ENCODE results near the gene PBX1. TPM values are rescaled to one million over a fixed set of nuclear protein-coding genes. Genes with fewer than 3 reads are reported as not detected.

Gene PBX1
- total RNA-seq, 1 donor from 2014 or later = 87.2 TPM

DNA sequence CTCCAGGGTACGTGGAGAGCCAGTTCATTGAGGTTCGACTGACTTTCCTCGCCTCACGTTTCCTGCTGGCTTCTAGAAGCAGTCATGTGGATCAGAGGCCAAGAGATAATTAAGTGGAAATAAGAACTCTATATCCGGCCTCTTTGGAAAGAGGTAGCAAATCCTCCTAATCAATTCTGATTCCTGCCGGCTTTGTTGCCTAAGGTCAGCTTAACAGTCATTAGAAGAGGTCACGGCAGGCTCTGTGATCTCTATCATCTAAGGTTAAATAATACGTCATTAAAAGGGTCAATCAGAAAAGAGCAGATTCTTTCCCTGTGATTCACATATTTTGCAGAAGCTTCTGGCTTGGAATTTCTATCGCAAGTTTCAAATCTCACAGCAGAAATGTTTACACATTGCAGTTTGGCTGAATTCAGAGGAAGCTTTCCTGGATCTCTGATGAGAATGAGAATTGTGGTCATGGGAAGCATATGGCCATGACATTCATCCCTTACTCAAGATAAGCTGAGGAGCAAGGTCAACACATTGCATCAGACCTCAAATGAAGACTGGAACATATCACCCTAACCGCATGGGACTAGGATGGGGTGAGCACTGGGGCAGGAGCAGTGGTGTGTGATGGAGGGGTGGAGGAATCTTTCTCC, 189.4 kb downstream of the PBX1 start:
- no peak for DNase-seq (ENCODE audit: low spot score)

DNA sequence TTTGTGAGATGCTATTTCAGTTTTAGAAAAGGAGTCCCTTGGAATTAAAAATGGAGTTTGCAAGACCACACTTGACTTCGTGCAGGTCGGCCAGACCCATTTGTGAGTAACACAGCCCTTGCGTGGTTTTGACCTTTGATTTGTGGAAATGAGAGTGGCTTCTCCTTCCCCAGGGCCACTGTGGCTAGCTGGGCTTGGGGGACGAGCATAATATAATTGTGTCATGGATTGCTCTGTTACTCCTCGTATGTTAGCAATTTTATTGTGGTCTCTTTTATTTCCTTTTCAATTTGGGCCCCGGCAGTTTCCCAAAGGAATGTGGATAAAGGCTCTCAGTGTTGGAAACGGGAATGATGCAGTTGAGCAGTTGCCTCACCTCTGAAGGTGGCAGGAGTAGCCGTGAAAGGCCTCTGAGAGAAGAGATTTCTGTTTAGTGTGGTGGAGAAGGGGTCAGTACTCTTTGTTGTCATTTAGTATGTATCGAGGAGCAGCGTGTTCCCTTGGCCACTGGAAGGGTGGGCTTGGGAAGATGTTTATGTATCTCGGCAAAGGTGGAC, 194.6 kb downstream of the PBX1 start:
- DNase-seq (ENCODE audit: low spot score) = no peak

DNA sequence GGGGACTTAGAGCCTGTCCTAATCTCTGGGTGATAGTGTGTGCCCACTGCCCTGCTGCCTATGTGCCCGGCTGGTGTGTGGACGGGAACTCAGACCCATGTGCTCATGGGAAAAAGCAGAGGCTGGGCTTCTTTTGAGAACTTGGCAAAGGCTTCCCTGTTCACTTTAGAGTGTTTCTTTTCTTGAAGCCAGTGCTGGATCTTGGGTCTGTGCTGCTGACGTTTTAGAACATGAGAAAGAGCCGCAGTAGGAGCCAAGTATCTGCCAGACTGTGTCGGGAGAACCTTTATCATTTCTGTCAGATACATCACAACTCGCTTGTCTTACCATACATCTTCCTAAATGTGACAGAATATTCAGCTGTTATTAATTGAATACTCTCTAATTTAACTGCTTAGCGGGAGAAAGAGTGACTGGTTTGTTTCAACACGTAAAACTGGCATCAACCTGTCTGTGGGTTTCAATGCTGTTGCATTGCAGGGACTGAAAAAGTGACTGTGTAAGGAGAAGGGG, 195.2 kb downstream of the PBX1 start:
- no peak for DNase-seq (ENCODE audit: low spot score)

DNA sequence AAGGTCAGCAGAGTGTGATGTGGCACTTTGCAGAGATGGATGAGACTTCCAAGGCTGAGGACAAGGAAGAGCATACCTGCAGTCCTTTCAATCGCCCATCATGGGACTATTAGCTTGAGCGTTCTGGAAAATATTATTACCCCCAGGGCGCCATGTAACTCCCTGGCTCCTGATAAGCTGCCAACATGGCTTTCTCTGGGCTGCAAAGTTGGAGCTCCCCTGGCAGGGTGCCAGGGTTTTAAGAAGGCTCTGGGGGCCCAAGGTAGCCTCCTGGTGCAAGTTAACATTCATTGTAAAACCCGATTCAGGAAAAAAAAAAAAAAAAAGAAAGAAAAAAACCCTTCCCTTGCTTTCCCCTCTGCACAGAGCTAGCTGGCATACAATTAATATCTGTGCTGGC, 196.7 kb downstream of the PBX1 start:
- no peak for DNase-seq (ENCODE audit: low spot score)

DNA sequence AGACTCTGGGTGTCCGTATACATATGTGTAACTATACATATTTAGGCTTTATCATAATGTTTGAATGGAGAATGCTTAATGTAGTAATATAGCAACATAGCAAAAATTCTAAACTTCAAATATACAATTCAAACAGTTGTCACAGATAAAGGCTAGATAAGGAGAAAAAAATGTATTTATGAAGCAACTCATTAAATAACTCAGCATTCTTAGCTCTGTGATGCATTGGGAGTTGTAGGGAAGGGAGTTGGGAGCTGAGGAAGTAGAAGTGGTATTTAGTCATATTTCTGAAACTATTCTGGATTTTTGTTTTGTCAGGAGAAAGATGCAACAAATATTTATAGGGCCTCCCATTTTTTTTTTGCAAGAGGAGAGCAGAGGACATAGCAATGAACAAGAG, 197.8 kb downstream of the PBX1 start:
- DNase-seq (ENCODE audit: low spot score) = no peak

DNA sequence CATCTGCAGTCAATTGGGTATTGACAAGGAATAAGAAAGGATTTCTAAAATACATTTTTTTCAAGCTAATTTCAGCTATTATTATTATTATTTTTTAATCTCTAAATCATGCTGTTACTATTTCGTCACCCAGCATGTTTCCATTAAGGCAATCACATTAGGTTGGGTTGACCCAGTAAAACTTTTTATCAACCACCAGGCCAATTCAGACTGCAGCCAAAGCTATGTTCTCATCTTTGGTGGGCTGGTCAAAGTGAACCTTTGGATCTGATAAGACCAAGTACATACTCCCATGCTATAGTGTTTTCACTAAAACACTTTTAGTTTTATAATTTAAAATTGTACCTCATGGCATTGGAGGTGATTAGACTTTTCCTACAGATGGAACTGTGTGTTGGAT, 198.6 kb downstream of the PBX1 start:
- no peak for DNase-seq (ENCODE audit: low spot score)

DNA sequence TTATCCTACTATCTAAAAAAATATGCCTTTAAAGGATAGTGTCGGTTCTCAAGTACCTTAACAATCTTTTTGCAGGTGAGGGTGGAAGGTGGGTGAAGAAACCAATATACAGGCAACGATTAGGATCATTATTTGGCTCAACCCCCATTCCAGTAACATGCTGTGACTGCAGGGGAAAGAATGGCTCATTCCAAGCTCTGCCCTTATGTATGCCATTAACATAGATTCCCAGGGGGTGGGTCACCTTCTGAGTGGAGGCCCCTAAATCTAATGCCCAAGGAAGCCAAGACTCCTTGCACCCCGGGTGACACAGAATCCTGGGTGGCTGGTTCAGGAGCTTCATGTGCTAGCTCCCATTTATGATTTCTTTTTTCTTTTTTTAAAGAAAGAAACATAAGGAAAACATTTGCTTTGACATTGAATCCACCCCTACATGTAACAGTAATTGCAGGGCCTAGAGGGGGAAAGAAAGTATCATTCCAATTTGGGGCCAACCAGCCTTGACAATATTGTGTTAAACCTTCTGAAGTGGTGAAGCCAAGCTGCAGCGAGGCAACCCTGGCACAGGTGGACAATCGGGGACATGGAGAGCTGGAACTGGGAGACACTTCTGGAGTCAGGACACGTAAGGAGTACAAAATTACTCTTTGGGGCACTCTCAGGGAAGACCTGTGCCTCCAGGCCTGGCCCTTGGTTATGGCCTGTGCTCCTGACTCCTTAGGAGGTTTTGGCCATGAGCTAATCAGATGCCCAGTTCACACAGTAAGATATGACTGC, 200.3 kb downstream of the PBX1 start:
- DNase-seq (ENCODE audit: low spot score) = no peak

DNA sequence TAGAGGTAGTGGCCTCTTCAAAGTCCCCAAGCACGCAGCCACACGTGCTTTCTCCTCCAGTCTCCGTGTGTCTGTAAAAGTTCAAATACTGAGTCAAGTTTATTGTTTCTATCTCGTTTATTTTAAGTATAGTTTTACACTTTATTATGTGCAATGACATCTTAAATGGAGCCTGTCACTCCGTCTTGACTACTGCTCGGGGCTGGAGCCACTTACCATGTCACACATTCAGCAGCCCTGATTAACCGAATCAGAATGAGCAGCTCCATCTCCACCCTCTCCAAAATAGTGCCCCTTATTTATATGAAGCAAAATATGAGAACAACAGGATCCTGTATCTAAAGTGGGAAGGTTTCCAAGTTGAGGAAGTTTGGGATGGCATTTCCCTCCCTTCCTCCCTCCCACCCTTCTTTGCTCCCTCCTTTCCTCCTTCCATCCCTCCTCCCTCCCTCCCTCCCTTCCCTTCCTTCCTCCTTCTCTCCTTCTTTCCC, 201.0 kb downstream of the PBX1 start:
- no peak for DNase-seq (ENCODE audit: low spot score)

DNA sequence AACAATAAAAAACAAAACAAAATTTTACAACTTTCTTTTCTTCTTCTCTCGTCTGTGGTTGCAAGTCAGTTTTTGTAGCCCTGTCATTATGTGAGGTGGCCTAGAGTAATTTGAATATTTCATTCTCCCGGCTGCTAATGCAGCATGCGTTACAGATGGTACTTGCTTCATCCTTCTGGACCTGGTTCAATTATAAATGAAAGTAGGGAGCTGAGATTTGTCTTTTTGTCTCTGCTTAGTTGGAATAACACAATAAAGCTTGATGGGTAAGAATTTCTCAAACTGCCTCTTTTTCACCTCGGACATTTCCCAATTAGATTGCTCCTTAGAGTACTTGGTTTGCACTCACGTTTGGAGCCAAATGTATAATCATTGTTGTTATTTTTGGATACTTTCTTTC, 201.6 kb downstream of the PBX1 start:
- DNase-seq (ENCODE audit: low spot score) = no peak

DNA sequence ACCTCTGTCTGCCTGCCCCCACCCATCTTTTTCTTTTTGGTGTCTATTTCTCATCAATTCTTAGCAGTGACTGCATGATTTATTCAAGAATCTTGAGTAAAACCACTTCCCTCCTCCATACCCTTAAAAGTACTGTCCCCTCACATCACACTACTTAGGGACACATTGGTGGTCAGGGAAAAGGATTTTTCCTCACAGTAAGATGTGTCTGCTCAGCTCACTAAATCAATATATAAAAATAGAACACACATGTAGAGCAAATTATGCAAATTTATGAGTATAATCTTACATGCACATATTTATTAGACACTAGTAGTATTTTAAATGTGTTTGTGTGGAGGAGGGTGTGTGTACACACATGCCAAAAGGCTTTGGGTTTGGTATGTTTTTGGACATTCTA, 202.0 kb downstream of the PBX1 start:
- no peak for DNase-seq (ENCODE audit: low spot score)

DNA sequence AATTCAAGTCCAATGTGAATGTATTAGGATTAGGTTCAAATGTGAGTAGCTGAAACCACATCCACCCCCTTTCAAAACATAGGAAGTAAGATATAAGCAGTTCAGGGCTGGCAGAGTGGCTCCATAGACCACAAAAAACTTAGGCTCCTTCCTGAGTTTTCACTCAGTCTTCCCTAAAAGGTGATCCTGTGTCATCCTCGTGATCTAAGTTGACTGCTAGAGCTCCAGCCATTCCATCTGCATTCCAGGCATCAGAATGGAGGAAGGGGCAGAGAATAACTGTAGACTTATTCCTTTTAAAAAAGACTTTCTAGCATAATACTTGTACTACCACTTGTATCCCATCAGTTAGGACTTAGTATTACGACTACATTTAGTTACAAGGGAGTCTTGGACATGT, 204.1 kb downstream of the PBX1 start:
- no peak for DNase-seq (ENCODE audit: low spot score)

DNA sequence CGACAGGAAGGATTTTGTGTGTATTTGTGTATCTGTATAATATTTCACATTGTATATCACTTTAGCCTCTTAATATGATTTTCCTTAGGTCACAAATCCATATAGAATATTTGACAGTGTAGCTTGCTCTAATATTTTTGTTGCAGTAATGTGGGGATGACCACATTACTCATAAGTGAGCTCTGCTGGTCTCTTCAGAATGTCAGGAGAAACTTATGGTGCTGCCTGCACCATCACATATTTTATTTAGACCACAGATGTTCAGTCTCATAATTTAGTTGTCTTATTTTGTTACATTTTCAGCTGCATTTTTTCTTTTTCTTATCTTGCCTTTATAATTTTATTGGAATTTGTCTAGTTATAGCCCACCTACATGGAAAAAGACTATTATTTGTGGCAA, 205.3 kb downstream of the PBX1 start:
- no peak for DNase-seq (ENCODE audit: low spot score)

DNA sequence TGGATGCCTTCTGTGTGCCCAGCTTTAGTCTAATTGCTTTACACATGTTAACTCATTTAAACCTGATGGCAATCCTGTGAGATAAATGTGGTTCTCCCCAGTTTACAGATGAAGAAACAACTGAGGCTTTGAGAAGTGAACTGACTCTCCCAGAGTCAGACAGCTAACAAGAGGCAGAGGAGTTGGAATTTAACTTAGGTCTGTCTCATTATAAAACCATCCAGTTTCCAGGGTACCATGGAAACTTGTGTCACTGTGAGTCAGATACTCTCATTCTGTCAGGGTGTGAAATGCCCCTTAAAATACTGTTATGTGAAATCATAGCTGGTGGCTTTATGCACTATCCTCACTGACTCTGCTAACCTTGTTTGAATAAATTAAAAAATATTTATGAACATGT, 206.6 kb downstream of the PBX1 start:
- no peak for DNase-seq (ENCODE audit: low spot score)

DNA sequence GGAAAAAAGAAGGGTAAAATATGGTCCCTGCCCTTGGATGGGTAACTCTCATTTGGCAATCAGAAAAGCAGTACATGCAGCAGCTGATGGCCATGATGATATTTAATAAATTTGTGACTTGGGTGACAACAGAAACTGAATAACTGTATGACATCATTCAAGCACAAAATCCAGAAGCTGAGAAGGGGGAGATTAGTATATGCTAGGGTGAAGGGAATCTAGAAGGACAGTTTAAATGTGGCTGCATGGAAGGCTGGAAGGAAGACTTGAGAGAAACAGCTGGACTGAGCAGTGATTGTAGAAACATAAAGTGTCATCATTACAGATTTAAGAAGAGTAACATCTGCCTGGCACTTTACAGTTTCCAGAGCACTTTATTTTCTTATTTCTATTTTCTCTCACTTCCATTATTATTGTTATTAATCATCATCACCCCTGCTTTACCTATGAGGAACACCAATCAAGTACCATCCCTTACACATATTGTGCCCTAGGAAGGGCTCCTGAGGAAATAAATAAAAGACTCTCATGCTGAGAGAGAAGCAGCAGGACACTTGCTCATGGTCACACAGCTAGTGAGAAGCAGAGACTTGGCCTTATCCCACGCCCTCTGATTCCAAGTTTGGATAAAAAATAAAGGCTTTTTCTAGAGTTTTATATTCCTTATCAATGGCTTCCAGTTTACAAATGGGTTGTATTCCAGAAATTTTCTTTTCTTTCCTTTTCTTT, 207.2 kb downstream of the PBX1 start:
- DNase-seq (ENCODE audit: low spot score) = no peak

DNA sequence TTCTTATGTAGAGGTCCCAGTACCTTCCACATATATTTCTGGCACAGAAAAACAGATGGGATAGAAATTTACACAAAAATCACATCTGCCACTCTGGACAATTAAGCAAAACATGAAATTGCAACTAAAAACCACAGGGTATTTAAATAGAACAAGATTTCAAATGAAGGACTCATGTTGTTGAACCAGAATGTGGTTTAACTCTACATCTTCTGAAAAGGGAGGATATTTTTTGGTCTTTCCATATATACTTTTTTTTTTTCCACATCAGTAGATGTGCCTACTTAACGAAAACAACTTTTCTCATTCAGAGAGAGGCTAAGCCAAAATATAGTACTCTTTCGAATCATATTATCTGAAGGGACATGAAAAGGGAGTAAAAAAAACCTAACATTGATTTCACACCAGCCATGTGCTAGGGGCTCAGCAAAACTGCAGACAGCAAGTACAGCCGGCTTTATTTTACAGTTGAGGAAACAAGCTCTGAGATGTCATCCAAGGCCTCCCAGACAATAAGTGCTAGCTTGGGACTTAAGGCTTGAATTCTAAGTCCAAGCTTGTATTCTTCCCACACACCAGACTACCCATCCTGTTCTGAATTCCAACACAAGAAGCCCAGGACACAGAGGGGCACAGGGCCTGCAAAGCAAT, 208.9 kb downstream of the PBX1 start:
- no peak for DNase-seq (ENCODE audit: low spot score)

DNA sequence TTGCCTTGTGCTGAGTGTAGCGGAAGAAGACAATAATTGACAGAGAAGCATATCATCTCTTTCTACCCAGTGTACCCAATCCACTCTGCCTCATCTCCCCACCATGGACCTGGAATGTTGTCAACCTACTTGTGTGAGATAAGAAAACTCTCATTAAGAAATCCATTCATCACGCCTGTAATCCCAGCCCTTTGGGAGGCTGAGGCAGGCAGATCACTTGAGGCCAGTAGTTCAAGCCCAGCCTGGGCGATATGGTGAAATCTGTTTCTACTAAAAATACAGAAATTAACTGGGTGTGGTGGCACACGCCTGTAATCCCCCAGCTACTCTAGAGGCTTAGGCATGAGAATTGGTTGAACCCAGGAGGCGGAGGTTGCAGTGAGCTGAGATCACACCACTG, 209.6 kb downstream of the PBX1 start:
- DNase-seq (ENCODE audit: low spot score) = no peak

DNA sequence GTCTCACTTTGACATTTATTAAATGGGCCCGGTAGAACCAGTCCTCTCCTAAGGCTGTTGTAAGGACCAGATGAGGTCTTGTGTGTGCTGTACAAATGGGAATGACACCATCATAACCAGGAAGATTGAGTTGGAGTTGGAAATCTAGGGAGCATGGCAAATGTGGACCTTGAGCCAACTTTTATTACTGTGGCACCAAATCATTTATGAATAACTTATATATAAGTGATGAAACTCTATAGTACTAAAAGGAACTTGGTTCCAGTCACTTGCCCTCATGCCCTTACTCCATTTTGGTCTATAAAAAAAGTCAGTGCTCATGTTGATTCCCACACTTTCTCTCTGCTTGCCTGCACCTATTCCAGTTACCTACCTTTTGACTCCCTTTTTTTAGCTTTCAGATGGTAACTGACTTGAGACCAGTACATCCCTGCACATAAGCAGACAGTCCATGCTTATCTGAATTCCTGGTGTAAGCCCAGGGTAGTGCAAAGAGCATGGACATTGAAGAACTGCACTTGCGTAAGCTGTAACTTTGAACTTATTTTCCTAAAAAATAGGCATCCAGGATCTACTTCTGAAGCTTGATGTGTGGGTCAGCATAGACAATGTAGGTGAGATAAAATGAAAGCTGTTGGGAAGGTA, 210.6 kb downstream of the PBX1 start:
- no peak for DNase-seq (ENCODE audit: low spot score)

DNA sequence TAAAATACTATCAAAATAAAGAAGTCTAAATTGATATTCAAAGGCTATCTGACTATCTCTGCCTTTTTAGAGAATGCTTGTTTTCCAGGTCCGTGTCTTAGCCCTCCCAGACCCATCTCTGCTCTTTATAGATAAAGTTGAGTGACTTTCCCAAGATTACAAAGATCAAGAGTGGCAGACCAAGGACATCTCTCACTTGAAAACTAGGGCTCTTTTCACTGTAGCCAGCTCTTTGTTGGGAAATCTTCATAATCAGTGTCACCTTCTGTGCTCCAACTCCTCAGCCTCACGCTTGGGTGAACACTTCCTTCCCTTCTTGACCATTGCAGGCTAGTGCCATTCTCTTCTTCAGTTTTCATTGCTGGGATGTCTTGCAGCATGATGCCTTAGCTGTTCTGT, 211.1 kb downstream of the PBX1 start:
- no peak for DNase-seq (ENCODE audit: low spot score)

DNA sequence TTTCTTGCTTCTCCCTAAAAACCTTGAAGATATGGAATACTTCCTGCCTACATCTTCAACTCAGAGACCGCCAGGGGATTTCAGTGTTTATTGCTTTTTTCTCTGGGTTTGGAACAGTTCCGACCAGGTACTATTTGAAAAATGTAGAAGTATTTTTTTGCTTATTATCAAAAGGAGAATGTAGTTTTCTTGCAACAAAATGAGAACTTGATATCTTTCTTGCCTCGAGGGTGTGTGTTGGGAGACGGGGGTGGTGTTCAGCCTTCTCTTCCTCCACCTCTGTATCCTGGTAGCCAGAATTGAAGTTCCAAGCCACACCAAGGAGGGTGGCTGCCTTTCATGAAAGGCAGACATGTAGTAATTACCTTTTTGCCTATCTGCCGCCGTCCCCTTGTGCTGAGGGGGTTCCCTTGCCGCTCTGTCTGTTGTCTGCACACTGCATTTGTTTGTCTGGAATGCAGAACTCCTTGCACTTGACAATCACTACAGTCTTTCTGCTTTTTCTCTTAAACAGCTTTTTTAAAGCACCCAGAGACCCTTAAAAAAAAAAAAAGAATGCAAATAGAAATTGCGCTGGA, 212.1 kb downstream of the PBX1 start:
- DNase-seq (ENCODE audit: low spot score) = no peak

DNA sequence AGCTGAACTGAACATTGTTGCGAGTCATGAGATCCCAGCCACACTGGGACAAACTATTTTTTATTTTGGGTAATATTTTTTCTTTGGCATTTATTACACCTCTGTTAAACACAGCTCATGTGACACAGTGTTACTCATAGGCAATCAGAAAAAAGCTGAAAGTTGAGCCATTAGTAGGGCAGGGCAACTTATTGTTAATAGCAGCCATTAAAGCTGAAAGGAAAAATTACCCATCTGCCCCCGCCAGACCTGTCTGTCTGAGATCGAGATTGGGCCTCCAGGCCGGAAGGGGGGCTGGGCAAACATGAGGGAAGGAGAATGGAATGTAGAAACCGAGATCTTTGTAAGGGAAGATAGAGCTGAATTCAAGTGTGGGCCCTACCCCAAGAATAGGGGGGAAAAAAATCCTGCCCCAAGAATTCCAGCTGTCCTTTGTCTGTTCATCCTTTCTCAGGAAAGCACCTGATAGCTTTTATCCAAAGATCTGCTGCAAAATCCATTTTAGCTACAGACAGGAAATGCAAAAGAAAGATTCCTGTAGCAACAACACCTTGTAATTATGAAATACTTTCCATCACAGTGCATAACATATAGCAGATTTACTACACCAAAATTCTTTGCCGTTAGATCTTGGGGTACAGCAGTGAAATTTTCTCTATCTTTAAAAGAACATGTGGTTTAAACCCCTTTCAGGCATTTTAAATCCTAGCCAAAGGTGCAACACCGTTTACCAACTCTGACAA, 212.8 kb downstream of the PBX1 start:
- DNase-seq (ENCODE audit: low spot score) = no peak

All from mesenteric fat pad (tissue), 1 donor.